Gastrocnemius medialis (tissue), 4 donors: Measurements from ENCODE around the gene SFPQ.

Experiments
- POLR2A ChIP-seq, 2 donors: fragments of 450-650 bp; IDR thresholded peaks; one replicate each; pipeline ENCODE4 v1.6.1; 2017; ENCODE audit warnings: antibody characterized with exemption in 2 of 2, mild to moderate bottlenecking in 2 of 2, moderate library complexity in 2 of 2
- TF ChIP-seq, protein P1 (sequence below), 5 experiments: fragments of 450-650 bp in 3 of 5; fragments of 200-600 bp in 2 of 5; sonication (generic) in 2 of 5; IDR thresholded peaks in 4 of 5; conservative IDR thresholded peaks in 1 of 5; 1 replicate in 4 of 5; 2 replicates in 1 of 5; pipeline ENCODE4 v1.5.1; 2016 to 2019; ENCODE audit warnings: antibody characterized with exemption in 5 of 5, mild to moderate bottlenecking in 3 of 5, moderate library complexity in 3 of 5

DNA sequence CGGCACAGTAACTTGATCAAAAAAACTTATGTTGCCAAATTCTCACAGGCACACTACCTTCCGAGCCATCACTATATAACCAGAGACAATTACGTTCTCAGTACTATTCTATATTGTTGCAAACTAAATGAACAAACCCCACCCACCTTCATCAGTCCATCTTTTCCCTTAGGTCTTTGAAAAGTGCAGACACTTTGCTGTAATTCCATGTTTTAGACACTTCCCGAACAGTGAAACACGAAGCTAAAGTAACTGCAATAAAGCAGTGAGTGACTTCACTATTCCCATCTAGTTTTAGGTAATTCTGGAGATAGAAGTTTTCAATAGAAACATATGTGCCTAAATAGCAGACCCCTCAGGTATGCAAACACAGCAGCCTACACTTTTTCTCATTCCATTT, 7.7 kb downstream of the SFPQ start:
- TF ChIP-seq, protein P1, sequence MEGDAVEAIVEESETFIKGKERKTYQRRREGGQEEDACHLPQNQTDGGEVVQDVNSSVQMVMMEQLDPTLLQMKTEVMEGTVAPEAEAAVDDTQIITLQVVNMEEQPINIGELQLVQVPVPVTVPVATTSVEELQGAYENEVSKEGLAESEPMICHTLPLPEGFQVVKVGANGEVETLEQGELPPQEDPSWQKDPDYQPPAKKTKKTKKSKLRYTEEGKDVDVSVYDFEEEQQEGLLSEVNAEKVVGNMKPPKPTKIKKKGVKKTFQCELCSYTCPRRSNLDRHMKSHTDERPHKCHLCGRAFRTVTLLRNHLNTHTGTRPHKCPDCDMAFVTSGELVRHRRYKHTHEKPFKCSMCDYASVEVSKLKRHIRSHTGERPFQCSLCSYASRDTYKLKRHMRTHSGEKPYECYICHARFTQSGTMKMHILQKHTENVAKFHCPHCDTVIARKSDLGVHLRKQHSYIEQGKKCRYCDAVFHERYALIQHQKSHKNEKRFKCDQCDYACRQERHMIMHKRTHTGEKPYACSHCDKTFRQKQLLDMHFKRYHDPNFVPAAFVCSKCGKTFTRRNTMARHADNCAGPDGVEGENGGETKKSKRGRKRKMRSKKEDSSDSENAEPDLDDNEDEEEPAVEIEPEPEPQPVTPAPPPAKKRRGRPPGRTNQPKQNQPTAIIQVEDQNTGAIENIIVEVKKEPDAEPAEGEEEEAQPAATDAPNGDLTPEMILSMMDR (IDR thresholded peaks at IDR 0.05 in 4 of 5, conservative IDR thresholded peaks at IDR 0.05 in 1 of 5), result no peak
- TF ChIP-seq POLR2A (IDR thresholded peaks at IDR 0.05), result no peak
